Prostate gland (tissue), 2 donors: ENCODE data around the gene AOPEP. TPM values are rescaled to one million over a fixed set of nuclear protein-coding genes. Genes with fewer than 3 reads are reported as not detected.
A peak's percentile ranks its signal among the peaks of the same experiment; 100 is the strongest.

Source experiments
- DNase-seq: peaks from one replicate; pipeline ENCODE4 v3.0.0-alpha.2; 2019; ENCODE audit warnings: low spot score
- H3K27ac ChIP-seq, 2 donors: fragments of 200-600 bp; sonication (generic); 2 replicates each; pipeline ENCODE4 v1.5.1; 2017 to 2019
- H3K27me3 ChIP-seq: fragments of 200-600 bp; sonication (generic); replicated peaks from 2 replicates; pipeline ENCODE4 v1.5.1; 2019; ENCODE audit not compliant: insufficient read depth
- H3K36me3 ChIP-seq, 2 donors: fragments of 200-600 bp; sonication (generic); 1 replicate in 1 of 2; 2 replicates in 1 of 2; pipeline versions ENCODE4 v1.5.1 to v1.8.1; 2017 to 2019
- H3K4me1 ChIP-seq: fragments of 200-600 bp; sonication (generic); replicated peaks from 2 replicates; pipeline ENCODE4 v1.5.1; 2019
- H3K4me3 ChIP-seq, 2 donors: fragments of 200-600 bp; sonication (generic); 2 replicates each; pipeline ENCODE4 v1.5.1; 2017 to 2019
- H3K9me3 ChIP-seq: fragments of 200-600 bp; sonication (generic); 2 replicates; pipeline ENCODE4 v1.5.1; 2017
- POLR2A ChIP-seq: fragments of 450-650 bp; IDR thresholded peaks from one replicate; pipeline ENCODE4 v1.6.1; 2016; ENCODE audit warnings: antibody characterized with exemption, mild to moderate bottlenecking
- POLR2AphosphoS5 ChIP-seq: sonication (generic); formaldehyde crosslinking; IDR thresholded peaks from one replicate; pipeline ENCODE4 v1.6.1; 2017; ENCODE audit warnings: antibody characterized with exemption
- WGBS: methylation state at CpG from one replicate; pipeline ENCODE4 v1.1.5; 2018; 5-methylcytosine and 5-hydroxymethylcytosine counted together
- intact Hi-C: fragments of 100-400 bp; cut with DNase I; formaldehyde crosslinking; loops from one replicate; pipeline ENCODE4 v1.14.2; 2022
- total RNA-seq, 2 donors: library from RNA; depleted of rRNA; stranded (reverse); fragments of >200 nt; gene quantifications; one replicate each; pipeline ENCODE4 v1.1.0, GENCODE V29; 2016
- TF ChIP-seq, protein P1 (sequence below), 4 experiments: fragments of 200-600 bp in 2 of 4; fragments of 450-650 bp in 2 of 4; sonication (generic) in 2 of 4; IDR thresholded peaks; 1 replicate in 3 of 4; 2 replicates in 1 of 4; pipeline ENCODE4 v1.5.1; 2016 to 2019; ENCODE audit warnings: antibody characterized with exemption in 4 of 4, mild to moderate bottlenecking in 2 of 4, moderate library complexity in 2 of 4

AOPEP gene
- total RNA-seq, 2 donors from 2014 or later: 107 to 188 TPM

DNA sequence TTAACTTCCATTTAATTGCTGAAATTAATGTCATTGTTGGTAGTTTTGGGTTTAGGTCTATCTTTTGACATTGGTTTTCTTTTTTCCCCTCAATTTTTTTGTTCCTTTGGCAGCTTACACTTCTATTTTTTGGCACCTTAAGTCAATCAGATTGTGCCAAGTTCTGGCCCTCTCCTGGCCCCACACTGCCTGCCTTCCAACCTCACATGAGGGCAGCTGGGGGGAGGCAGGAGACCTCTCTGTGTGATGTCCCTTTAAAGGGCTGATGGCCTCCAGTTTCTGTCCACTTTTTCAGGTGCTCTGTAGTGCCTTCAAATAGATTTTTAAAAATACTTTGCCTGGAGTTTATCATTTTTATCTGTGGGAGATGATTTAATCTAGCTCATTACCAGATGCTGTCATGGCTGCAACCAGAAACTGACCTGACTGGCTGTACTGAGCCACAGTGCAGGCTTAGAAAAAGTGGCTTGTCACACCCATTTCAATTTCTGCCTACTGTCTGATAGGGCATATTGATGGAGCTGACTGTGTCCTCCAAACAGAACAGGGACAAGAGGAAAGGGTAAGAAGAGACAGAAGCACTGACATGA, 394.4 kb downstream of the AOPEP start:
- DNase-seq: no peak
- H3K9me3 ChIP-seq: no peaks in the 10 kb centered on the region
- H3K36me3 ChIP-seq: no peaks in the 10 kb centered on the region
- H3K27ac ChIP-seq: peak overlapping the region in 1 of 2 donors; percentile 3
- no peak overlapping the region for H3K4me3 ChIP-seq
- TF ChIP-seq POLR2AphosphoS5 (no peak), POLR2A (no peak)
- TF ChIP-seq, protein P1, sequence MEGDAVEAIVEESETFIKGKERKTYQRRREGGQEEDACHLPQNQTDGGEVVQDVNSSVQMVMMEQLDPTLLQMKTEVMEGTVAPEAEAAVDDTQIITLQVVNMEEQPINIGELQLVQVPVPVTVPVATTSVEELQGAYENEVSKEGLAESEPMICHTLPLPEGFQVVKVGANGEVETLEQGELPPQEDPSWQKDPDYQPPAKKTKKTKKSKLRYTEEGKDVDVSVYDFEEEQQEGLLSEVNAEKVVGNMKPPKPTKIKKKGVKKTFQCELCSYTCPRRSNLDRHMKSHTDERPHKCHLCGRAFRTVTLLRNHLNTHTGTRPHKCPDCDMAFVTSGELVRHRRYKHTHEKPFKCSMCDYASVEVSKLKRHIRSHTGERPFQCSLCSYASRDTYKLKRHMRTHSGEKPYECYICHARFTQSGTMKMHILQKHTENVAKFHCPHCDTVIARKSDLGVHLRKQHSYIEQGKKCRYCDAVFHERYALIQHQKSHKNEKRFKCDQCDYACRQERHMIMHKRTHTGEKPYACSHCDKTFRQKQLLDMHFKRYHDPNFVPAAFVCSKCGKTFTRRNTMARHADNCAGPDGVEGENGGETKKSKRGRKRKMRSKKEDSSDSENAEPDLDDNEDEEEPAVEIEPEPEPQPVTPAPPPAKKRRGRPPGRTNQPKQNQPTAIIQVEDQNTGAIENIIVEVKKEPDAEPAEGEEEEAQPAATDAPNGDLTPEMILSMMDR (IDR thresholded peaks at IDR 0.05): no peak
- intact Hi-C loops: loop anchor here (10.0 kb wide), 1 partner anchor 76 kb away; no protein-coding TSS in a partner anchor
- peaks cover 21% of the 10 kb centered on the region for H3K4me1 ChIP-seq
- H3K27me3 ChIP-seq: no peaks in the 10 kb centered on the region

DNA sequence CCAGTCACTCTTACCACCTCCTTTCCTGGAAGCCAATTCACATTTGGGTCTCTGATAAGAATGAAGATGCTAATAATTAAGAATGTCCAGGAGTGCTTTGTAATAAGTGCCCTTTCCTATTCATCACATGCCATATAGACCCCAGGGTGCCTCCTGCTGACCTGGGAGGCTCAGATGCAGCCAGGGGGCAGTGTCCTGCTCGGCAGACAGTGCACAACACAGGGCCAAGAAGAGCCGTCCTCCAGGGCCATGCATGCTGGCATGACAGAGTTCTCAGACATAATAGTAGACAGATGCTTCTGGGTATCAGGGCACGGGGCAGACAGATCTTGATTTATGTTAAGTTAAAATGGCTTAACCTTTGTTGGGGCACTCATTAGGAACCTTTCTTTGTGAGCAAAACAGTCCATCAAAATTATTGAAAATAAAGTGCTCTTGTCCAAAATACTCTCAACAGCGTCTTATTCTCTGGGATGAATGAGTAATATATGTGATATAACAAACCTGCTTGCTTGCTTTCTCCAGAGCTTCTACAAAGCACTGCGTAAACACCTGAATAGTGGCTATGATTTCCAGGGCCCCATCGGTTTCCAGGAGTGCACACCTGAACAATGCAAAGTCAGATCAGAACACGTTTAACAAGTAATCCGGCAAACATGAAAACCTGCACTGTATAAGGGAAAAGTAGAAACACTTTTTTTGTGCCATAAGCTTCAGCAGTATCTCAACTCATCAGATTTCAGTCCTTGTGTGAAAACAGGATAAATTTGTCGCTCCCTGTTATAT, 398.3 kb downstream of the AOPEP start:
- Histone ChIP-seq H3K4me3 (no peak overlapping the region), H3K9me3 (no peaks in the 10 kb centered on the region), H3K36me3 (no peaks in the 10 kb centered on the region), H3K4me1 (peaks cover 13% of the 10 kb centered on the region), H3K27ac (peak overlapping the region; percentile 26 to 64), H3K27me3 (no peaks in the 10 kb centered on the region)
- DNase-seq: peak; percentile 67
- 31% methylated on average over 9 of the region's 9 CpGs for WGBS
- intact Hi-C loops: loop anchor here (5.0 to 10.0 kb wide), 3 partner anchors 80 to 342 kb away; no protein-coding TSS in a partner anchor
- TF ChIP-seq, protein P1 (IDR thresholded peaks at IDR 0.05): peak in 2 of 4 experiments; percentile 25 to 47
- TF ChIP-seq POLR2AphosphoS5 (peak; percentile 66), POLR2A (no peak)

DNA sequence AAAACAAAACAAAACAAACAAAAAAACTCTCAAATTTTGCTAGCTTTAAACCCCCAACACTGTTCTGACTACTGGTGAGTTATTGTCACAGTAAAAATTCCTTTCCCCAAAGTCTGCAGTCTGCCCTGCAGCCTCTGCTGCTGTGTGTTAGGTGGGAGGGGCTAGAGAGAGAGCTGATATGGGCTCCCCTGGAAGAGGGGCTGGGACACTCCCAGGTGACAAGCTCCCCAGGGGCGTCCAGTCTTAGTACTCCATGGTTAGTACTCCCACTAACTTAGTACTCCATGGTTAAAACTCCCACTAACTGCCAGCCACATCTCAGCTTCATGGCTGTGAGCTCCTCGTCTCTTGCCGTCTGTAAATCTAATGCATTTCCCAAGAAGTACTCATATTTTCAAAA, 399.2 kb downstream of the AOPEP start:
- no peaks in the 10 kb centered on the region for H3K36me3 ChIP-seq
- H3K27ac ChIP-seq: peak overlapping the region; percentile 64
- 41% methylated on average over 3 of the region's 3 CpGs for WGBS
- DNase-seq: no peak
- intact Hi-C loops: loop anchor here (5.0 to 10.0 kb wide), 3 partner anchors 81 to 343 kb away; no protein-coding TSS in a partner anchor
- H3K4me1 ChIP-seq: peaks cover 13% of the 10 kb centered on the region
- H3K27me3 ChIP-seq: no peaks in the 10 kb centered on the region
- H3K9me3 ChIP-seq: no peaks in the 10 kb centered on the region
- H3K4me3 ChIP-seq: no peak overlapping the region
- TF ChIP-seq POLR2AphosphoS5 (no peak), POLR2A (no peak)
- TF ChIP-seq, protein P1 (IDR thresholded peaks at IDR 0.05): no peak

- Histone ChIP-seq H3K4me1 (peaks cover 13% of the 10 kb centered on the region), H3K4me3 (no peak overlapping the region), H3K27ac (peak overlapping the region; percentile 64), H3K27me3 (no peaks in the 10 kb centered on the region), H3K9me3 (no peaks in the 10 kb centered on the region), H3K36me3 (no peaks in the 10 kb centered on the region)
- 65% methylated on average over 9 of the region's 9 CpGs for WGBS
- DNase-seq: no peak
- intact Hi-C loops: loop anchor here (5.0 to 10.0 kb wide), 3 partner anchors 82 to 344 kb away; no protein-coding TSS in a partner anchor
- TF ChIP-seq, protein P1 (IDR thresholded peaks at IDR 0.05): no peak
- TF ChIP-seq POLR2A (no peak), POLR2AphosphoS5 (no peak)
Measured at GRCh38 chr9:95126739-95127138, 400.2 kb downstream of the AOPEP start.
